ENCODE data around the gene CREB5. TPM values are rescaled to one million over a fixed set of nuclear protein-coding genes. Genes with fewer than 3 reads are reported as not detected.
A peak's percentile ranks its signal among the peaks of the same experiment; 100 is the strongest.

CREB5 gene
- total RNA-seq, 4 donors from 2014 or later: 7.8 to 29.9 (median 12.9) TPM

DNA sequence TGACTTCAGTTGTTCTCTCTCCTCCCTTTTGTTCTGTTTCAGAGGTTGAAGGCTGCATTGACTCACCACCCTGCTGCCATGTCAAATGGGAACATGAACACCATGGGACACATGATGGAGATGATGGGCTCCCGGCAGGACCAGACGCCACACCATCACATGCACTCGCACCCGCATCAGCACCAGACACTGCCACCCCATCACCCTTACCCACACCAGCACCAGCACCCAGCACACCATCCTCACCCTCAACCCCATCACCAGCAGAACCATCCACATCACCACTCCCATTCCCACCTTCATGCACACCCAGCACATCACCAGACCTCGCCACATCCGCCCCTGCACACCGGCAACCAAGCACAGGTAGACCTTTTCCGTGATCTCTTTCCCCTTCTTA is 391.8 kb downstream of the CREB5 start:
- ATAC-seq: no peak
- H3K27ac ChIP-seq: no peak overlapping the region
- no peaks in the 10 kb centered on the region for H3K9me3 ChIP-seq
- no peak overlapping the region for H3K4me3 ChIP-seq
- TF ChIP-seq EP300 (IDR thresholded peaks at IDR 0.05): no peak
- no peak for TF ChIP-seq POLR2AphosphoS5 (IDR thresholded peaks at IDR 0.05)
- TF ChIP-seq, protein P1, sequence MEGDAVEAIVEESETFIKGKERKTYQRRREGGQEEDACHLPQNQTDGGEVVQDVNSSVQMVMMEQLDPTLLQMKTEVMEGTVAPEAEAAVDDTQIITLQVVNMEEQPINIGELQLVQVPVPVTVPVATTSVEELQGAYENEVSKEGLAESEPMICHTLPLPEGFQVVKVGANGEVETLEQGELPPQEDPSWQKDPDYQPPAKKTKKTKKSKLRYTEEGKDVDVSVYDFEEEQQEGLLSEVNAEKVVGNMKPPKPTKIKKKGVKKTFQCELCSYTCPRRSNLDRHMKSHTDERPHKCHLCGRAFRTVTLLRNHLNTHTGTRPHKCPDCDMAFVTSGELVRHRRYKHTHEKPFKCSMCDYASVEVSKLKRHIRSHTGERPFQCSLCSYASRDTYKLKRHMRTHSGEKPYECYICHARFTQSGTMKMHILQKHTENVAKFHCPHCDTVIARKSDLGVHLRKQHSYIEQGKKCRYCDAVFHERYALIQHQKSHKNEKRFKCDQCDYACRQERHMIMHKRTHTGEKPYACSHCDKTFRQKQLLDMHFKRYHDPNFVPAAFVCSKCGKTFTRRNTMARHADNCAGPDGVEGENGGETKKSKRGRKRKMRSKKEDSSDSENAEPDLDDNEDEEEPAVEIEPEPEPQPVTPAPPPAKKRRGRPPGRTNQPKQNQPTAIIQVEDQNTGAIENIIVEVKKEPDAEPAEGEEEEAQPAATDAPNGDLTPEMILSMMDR (IDR thresholded peaks at IDR 0.05): no peak
- TF ChIP-seq POLR2A (IDR thresholded peaks at IDR 0.05): no peak
- H3K4me1 ChIP-seq: peaks cover 0 to 4% (median 0%) of the 10 kb centered on the region in 3 donors
- H3K36me3 ChIP-seq: peaks cover 0 to 10% of the 10 kb centered on the region in 2 donors
- no peaks in the 10 kb centered on the region for H3K27me3 ChIP-seq
- WGBS, 2 donors (ENCODE audit: low coverage in 1 of 2): 90 to 93% methylated on average over 6 to 8 of the region's 8 CpGs

DNA sequence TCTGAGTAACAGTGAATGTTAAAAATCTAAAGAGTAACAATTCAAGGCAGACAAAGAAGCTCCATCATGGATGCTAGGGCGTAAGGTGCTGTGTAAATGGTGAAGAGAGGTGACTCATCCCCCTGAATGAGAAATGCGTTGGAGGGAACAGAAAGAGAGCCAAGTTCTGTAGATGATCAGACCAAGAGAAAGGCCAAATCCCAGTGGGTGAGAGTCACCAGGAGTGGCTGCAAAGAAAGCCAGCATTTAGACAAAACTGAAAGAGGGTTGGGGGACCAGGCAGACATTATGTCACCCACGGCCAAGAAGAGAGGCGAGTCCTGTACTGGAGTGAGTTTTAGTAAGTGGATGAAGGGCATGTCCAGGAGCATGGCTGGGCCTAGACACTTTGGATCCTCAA is 392.7 kb downstream of the CREB5 start:
- ATAC-seq: peak; percentile 50
- Histone ChIP-seq H3K4me3 (no peak overlapping the region), H3K4me1 (no peaks in the 10 kb centered on the region), H3K27ac (no peak overlapping the region), H3K36me3 (peaks cover 0 to 13% of the 10 kb centered on the region in 2 donors), H3K9me3 (no peaks in the 10 kb centered on the region), H3K27me3 (no peaks in the 10 kb centered on the region)
- WGBS, 2 donors (ENCODE audit: low coverage in 1 of 2): 56 to 64% methylated on average over 3 of the region's 4 CpGs
- no peak for TF ChIP-seq EP300 (IDR thresholded peaks at IDR 0.05)
- TF ChIP-seq POLR2AphosphoS5 (IDR thresholded peaks at IDR 0.05): no peak
- TF ChIP-seq, protein P1 (IDR thresholded peaks at IDR 0.05): no peak
- TF ChIP-seq POLR2A (IDR thresholded peaks at IDR 0.05): no peak

- no peaks in the 10 kb centered on the region for H3K27me3 ChIP-seq
- H3K4me1 ChIP-seq: peaks cover 0 to 16% (median 0%) of the 10 kb centered on the region in 3 donors
- no peak overlapping the region for H3K4me3 ChIP-seq
- no peak for ATAC-seq
- TF ChIP-seq POLR2AphosphoS5 (IDR thresholded peaks at IDR 0.05): no peak
- no peak for TF ChIP-seq POLR2A (IDR thresholded peaks at IDR 0.05)
- TF ChIP-seq, protein P1 (IDR thresholded peaks at IDR 0.05): no peak
- TF ChIP-seq EP300 (IDR thresholded peaks at IDR 0.05): no peak
- 86 to 92% methylated on average over 5 to 7 of the region's 7 CpGs for WGBS, 2 donors (ENCODE audit: low coverage in 1 of 2)
- H3K27ac ChIP-seq: no peak overlapping the region
- H3K9me3 ChIP-seq: no peaks in the 10 kb centered on the region
- peaks cover 0 to 13% of the 10 kb centered on the region in 2 donors for H3K36me3 ChIP-seq
Observed at GRCh38 chr7:28806841-28807240, 394.5 kb downstream of the CREB5 start.

- H3K27me3 ChIP-seq: no peaks in the 10 kb centered on the region
- H3K27ac ChIP-seq: no peak overlapping the region
- TF ChIP-seq, protein P1 (IDR thresholded peaks at IDR 0.05): no peak
- TF ChIP-seq EP300 (IDR thresholded peaks at IDR 0.05) (no peak), POLR2AphosphoS5 (IDR thresholded peaks at IDR 0.05) (no peak), POLR2A (IDR thresholded peaks at IDR 0.05) (no peak)
- H3K36me3 ChIP-seq: peaks cover 0 to 13% of the 10 kb centered on the region in 2 donors
- H3K4me1 ChIP-seq: peaks cover 0 to 22% (median 0%) of the 10 kb centered on the region in 3 donors
- no peak overlapping the region for H3K4me3 ChIP-seq
- H3K9me3 ChIP-seq: no peaks in the 10 kb centered on the region
- ATAC-seq: no peak
- WGBS, 2 donors (ENCODE audit: low coverage in 1 of 2): 92 to 98% methylated on average over 2 to 6 of the region's 6 CpGs
Observed at GRCh38 chr7:28807396-28807994, 395.2 kb downstream of the CREB5 start.
